ENCODE measurements around the gene MDH1. TPM values are rescaled to one million over a fixed set of nuclear protein-coding genes. Genes with fewer than 3 reads are reported as not detected.
"Not testable (repeated sequence)": the region's sequence is repeated elsewhere in the genome, so short reads cannot be mapped to it uniquely, and the experiment has no call there.

MDH1 gene
- total RNA-seq, 1 donor from 2014 or later: 155 TPM

GRCh38 chr2:63555299-63555698 lies 33.5 kb upstream of the MDH1 start:
- peaks cover 23% of the 10 kb centered on the region for H3K36me3 Mint-ChIP-seq (ENCODE audit: low read depth)
- peaks cover 25% of the 10 kb centered on the region for H3K9me3 Mint-ChIP-seq
- H3K27ac Mint-ChIP-seq (ENCODE audit: unreplicated experiment): peak overlapping the region; percentile 52
- no peaks in the 10 kb centered on the region for H3K27me3 Mint-ChIP-seq (ENCODE audit: low read depth)
- H3K4me1 Mint-ChIP-seq: no peaks in the 10 kb centered on the region
- no peak for DNase-seq (ENCODE audit: low read depth, low spot score)
- H3K4me3 Mint-ChIP-seq: no peak overlapping the region
- no peak for TF ChIP-seq CTCF (conservative IDR thresholded peaks at IDR 0.05)

- no peak for DNase-seq (ENCODE audit: low read depth, low spot score)
- TF ChIP-seq CTCF (conservative IDR thresholded peaks at IDR 0.05): no peak
- Mint-ChIP-seq H3K27ac (ENCODE audit: unreplicated experiment) (no peak overlapping the region), H3K9me3 (peaks cover 25% of the 10 kb centered on the region), H3K4me1 (no peaks in the 10 kb centered on the region), H3K4me3 (no peak overlapping the region), H3K36me3 (ENCODE audit: low read depth) (peaks cover 30% of the 10 kb centered on the region), H3K27me3 (ENCODE audit: low read depth) (no peaks in the 10 kb centered on the region)
These were observed 32.8 kb upstream of the MDH1 start for GRCh38 chr2:63555931-63556330.

GRCh38 chr2:63557819-63558218 lies 30.9 kb upstream of the MDH1 start:
- not testable (repeated sequence) for H3K4me1 Mint-ChIP-seq; H3K4me3 Mint-ChIP-seq; H3K27ac Mint-ChIP-seq (ENCODE audit: unreplicated experiment); H3K27me3 Mint-ChIP-seq (ENCODE audit: low read depth); DNase-seq (ENCODE audit: low read depth, low spot score)
- H3K36me3 Mint-ChIP-seq (ENCODE audit: low read depth): peaks cover 36% of the 10 kb centered on the region
- H3K9me3 Mint-ChIP-seq: peaks cover 28% of the 10 kb centered on the region

GRCh38 chr2:63558922-63559321 lies 29.8 kb upstream of the MDH1 start:
- peaks cover 28% of the 10 kb centered on the region for H3K9me3 Mint-ChIP-seq
- not testable (repeated sequence) for H3K27ac Mint-ChIP-seq (ENCODE audit: unreplicated experiment); H3K4me3 Mint-ChIP-seq; H3K27me3 Mint-ChIP-seq (ENCODE audit: low read depth); H3K4me1 Mint-ChIP-seq; DNase-seq (ENCODE audit: low read depth, low spot score)
- peaks cover 36% of the 10 kb centered on the region for H3K36me3 Mint-ChIP-seq (ENCODE audit: low read depth)

- Mint-ChIP-seq H3K36me3 (ENCODE audit: low read depth) (peaks cover 20% of the 10 kb centered on the region), H3K27me3 (ENCODE audit: low read depth) (no peaks in the 10 kb centered on the region), H3K4me1 (no peaks in the 10 kb centered on the region), H3K9me3 (peaks cover 13% of the 10 kb centered on the region), H3K4me3 (no peak overlapping the region), H3K27ac (ENCODE audit: unreplicated experiment) (no peak overlapping the region)
- TF ChIP-seq CTCF (conservative IDR thresholded peaks at IDR 0.05): no peak
- DNase-seq (ENCODE audit: low read depth, low spot score): no peak
These were observed 26.0 kb upstream of the MDH1 start for GRCh38 chr2:63562751-63563150.

- H3K4me1 Mint-ChIP-seq: peaks cover 4% of the 10 kb centered on the region
- DNase-seq (ENCODE audit: low read depth, low spot score): no peak
- no peaks in the 10 kb centered on the region for H3K27me3 Mint-ChIP-seq (ENCODE audit: low read depth)
- H3K9me3 Mint-ChIP-seq: peaks cover 3% of the 10 kb centered on the region
- H3K36me3 Mint-ChIP-seq (ENCODE audit: low read depth): no peaks in the 10 kb centered on the region
- H3K4me3 Mint-ChIP-seq: no peak overlapping the region
- no peak for TF ChIP-seq CTCF (conservative IDR thresholded peaks at IDR 0.05)
- H3K27ac Mint-ChIP-seq (ENCODE audit: unreplicated experiment): no peak overlapping the region
These were observed 19.0 kb upstream of the MDH1 start for GRCh38 chr2:63569740-63570139.

- H3K36me3 Mint-ChIP-seq (ENCODE audit: low read depth): no peaks in the 10 kb centered on the region
- TF ChIP-seq CTCF (conservative IDR thresholded peaks at IDR 0.05): no peak
- H3K27me3 Mint-ChIP-seq (ENCODE audit: low read depth): no peaks in the 10 kb centered on the region
- H3K4me3 Mint-ChIP-seq: no peak overlapping the region
- H3K4me1 Mint-ChIP-seq: peaks cover 4% of the 10 kb centered on the region
- no peak overlapping the region for H3K27ac Mint-ChIP-seq (ENCODE audit: unreplicated experiment)
- H3K9me3 Mint-ChIP-seq: peaks cover 3% of the 10 kb centered on the region
- no peak for DNase-seq (ENCODE audit: low read depth, low spot score)
These were observed 17.5 kb upstream of the MDH1 start for GRCh38 chr2:63571291-63571690.

All from neural crest cell (in vitro differentiated cells).